ENCODE results near the gene GOLGA6L10.
"Not testable (repeated sequence)": the region's sequence is repeated elsewhere in the genome, so short reads cannot be mapped to it uniquely, and the experiment has no call there.

Gene GOLGA6L10

GRCh38 chr15:82317516-82317915, 31.8 kb downstream of the GOLGA6L10 start:
- not testable (repeated sequence) for DNase-seq (ENCODE audit: low spot score)

- DNase-seq (ENCODE audit: low spot score): no peak
Measured at GRCh38 chr15:82317091-82317489, 32.2 kb downstream of the GOLGA6L10 start.

- not testable (repeated sequence) for DNase-seq (ENCODE audit: low spot score)
Measured at GRCh38 chr15:82316247-82317090, 32.8 kb downstream of the GOLGA6L10 start.

- DNase-seq (ENCODE audit: low spot score): no peak
Measured at GRCh38 chr15:82315519-82316246, 33.6 kb downstream of the GOLGA6L10 start.

GRCh38 chr15:82314769-82315518, 34.3 kb downstream of the GOLGA6L10 start:
- DNase-seq (ENCODE audit: low spot score): no peak

- not testable (repeated sequence) for DNase-seq (ENCODE audit: low spot score)
Measured at GRCh38 chr15:82313951-82314768, 35.1 kb downstream of the GOLGA6L10 start.

- no peak for DNase-seq (ENCODE audit: low spot score)
Measured at GRCh38 chr15:82313446-82313845, 35.8 kb downstream of the GOLGA6L10 start.

- DNase-seq (ENCODE audit: low spot score): no peak
Measured at GRCh38 chr15:82312586-82313349, 36.5 kb downstream of the GOLGA6L10 start.

- DNase-seq (ENCODE audit: low spot score): not testable (repeated sequence)
Measured at GRCh38 chr15:82311321-82311720, 38.0 kb downstream of the GOLGA6L10 start.

GRCh38 chr15:82309802-82310201, 39.5 kb downstream of the GOLGA6L10 start:
- no peak for DNase-seq (ENCODE audit: low spot score)

GRCh38 chr15:82307714-82308081, 41.6 kb downstream of the GOLGA6L10 start:
- no peak for DNase-seq (ENCODE audit: low spot score)

GRCh38 chr15:82306791-82307713, 42.2 kb downstream of the GOLGA6L10 start:
- no peak for DNase-seq (ENCODE audit: low spot score)

- DNase-seq (ENCODE audit: low spot score): no peak
Measured at GRCh38 chr15:82305621-82306048, 43.6 kb downstream of the GOLGA6L10 start.

GRCh38 chr15:82304778-82305090, 44.5 kb downstream of the GOLGA6L10 start:
- no peak for DNase-seq (ENCODE audit: low spot score)

GRCh38 chr15:82303956-82304777, 45.1 kb downstream of the GOLGA6L10 start:
- no peak for DNase-seq (ENCODE audit: low spot score)

- DNase-seq (ENCODE audit: low spot score): no peak
Measured at GRCh38 chr15:82301296-82302016, 47.8 kb downstream of the GOLGA6L10 start.

- no peak for DNase-seq (ENCODE audit: low spot score)
Measured at GRCh38 chr15:82300883-82301282, 48.4 kb downstream of the GOLGA6L10 start.

- DNase-seq (ENCODE audit: low spot score): not testable (repeated sequence)
Measured at GRCh38 chr15:82300326-82300725, 48.9 kb downstream of the GOLGA6L10 start.

Data from RKO (cell line).